CD4-positive, alpha-beta T cell treated with Interleukin-6 for 4 hours (primary cell): Measurements from ENCODE around the gene BMPER.

ENCODE experiments used
- DNase-seq: peaks from one replicate; pipeline ENCODE4 v3.0.0-alpha.2; 2020; ENCODE audit warnings: mixed read lengths

Gene BMPER

GRCh38 chr7:34104992-34105391 is 199.7 kb downstream of the BMPER start:
- no peak for DNase-seq

- no peak for DNase-seq
Observed at GRCh38 chr7:34107276-34107675, 201.9 kb downstream of the BMPER start.

GRCh38 chr7:34108165-34108564 is 202.8 kb downstream of the BMPER start:
- DNase-seq = no peak

- DNase-seq = no peak
Observed at GRCh38 chr7:34109936-34110780, 204.8 kb downstream of the BMPER start.

GRCh38 chr7:34111031-34111430 is 205.7 kb downstream of the BMPER start:
- DNase-seq = no peak

- no peak for DNase-seq
Observed at GRCh38 chr7:34115503-34115902, 210.2 kb downstream of the BMPER start.

GRCh38 chr7:34117573-34117972 is 212.2 kb downstream of the BMPER start:
- DNase-seq = no peak

GRCh38 chr7:34121366-34121765 is 216.0 kb downstream of the BMPER start:
- no peak for DNase-seq

- DNase-seq = no peak
Observed at GRCh38 chr7:34123316-34123715, 218.0 kb downstream of the BMPER start.

- DNase-seq = no peak
Observed at GRCh38 chr7:34124765-34125164, 219.4 kb downstream of the BMPER start.

GRCh38 chr7:34128762-34129161 is 223.4 kb downstream of the BMPER start:
- DNase-seq = no peak

- DNase-seq = no peak
Observed at GRCh38 chr7:34130558-34131295, 225.4 kb downstream of the BMPER start.

GRCh38 chr7:34131371-34131770 is 226.0 kb downstream of the BMPER start:
- no peak for DNase-seq

- DNase-seq = no peak
Observed at GRCh38 chr7:34133356-34133982, 228.1 kb downstream of the BMPER start.

GRCh38 chr7:34133983-34134782 is 228.8 kb downstream of the BMPER start:
- DNase-seq = no peak

GRCh38 chr7:34135924-34136323 is 230.6 kb downstream of the BMPER start:
- no peak for DNase-seq

GRCh38 chr7:34136698-34137097 is 231.4 kb downstream of the BMPER start:
- DNase-seq = no peak

GRCh38 chr7:34137176-34137575 is 231.8 kb downstream of the BMPER start:
- no peak for DNase-seq

GRCh38 chr7:34138483-34138882 is 233.1 kb downstream of the BMPER start:
- DNase-seq = no peak

GRCh38 chr7:34139086-34139485 is 233.7 kb downstream of the BMPER start:
- DNase-seq = no peak

- DNase-seq = no peak
Observed at GRCh38 chr7:34140066-34140465, 234.7 kb downstream of the BMPER start.

- DNase-seq = no peak
Observed at GRCh38 chr7:34143402-34143801, 238.1 kb downstream of the BMPER start.

- DNase-seq = no peak
Observed at GRCh38 chr7:34145603-34146002, 240.3 kb downstream of the BMPER start.
